AG09309 (cell line): ENCODE measurements around the gene ZFAND3.

Experiments used
- DNase-seq: peaks from one replicate; pipeline ENCODE4 v3.0.0-alpha.2; 2010; ENCODE audit warnings: low read depth
- H3K4me3 ChIP-seq: 2 replicates; pipeline ENCODE4 v1.5.1; 2011; ENCODE audit warnings: mild to moderate bottlenecking, low read depth, low read length, moderate library complexity; ENCODE audit not compliant: control insufficient read depth
- CTCF ChIP-seq: IDR thresholded peaks from 2 replicates; pipeline ENCODE4 v1.5.1; 2011; ENCODE audit warnings: mild to moderate bottlenecking, low read depth, low read length, inconsistent platforms; ENCODE audit not compliant: insufficient read depth, control insufficient read depth; ENCODE audit errors: missing control alignments

Gene ZFAND3

GRCh38 chr6:37798436-37799262, 20.9 kb upstream of the ZFAND3 start:
- DNase-seq: no peak
- no peak for TF ChIP-seq CTCF
- no peak overlapping the region for H3K4me3 ChIP-seq

GRCh38 chr6:37799263-37799644, 20.3 kb upstream of the ZFAND3 start:
- no peak overlapping the region for H3K4me3 ChIP-seq
- DNase-seq: no peak
- TF ChIP-seq CTCF: no peak

- TF ChIP-seq CTCF: no peak
- no peak overlapping the region for H3K4me3 ChIP-seq
- DNase-seq: no peak
These were observed 18.6 kb upstream of the ZFAND3 start for GRCh38 chr6:37800703-37801604.

- DNase-seq: no peak
- TF ChIP-seq CTCF: no peak
- H3K4me3 ChIP-seq: no peak overlapping the region
These were observed 18.0 kb upstream of the ZFAND3 start for GRCh38 chr6:37801605-37801940.

- no peak for TF ChIP-seq CTCF
These were observed 16.7 kb upstream of the ZFAND3 start for GRCh38 chr6:37802810-37803209.

GRCh38 chr6:37804586-37804985, 14.9 kb upstream of the ZFAND3 start:
- H3K4me3 ChIP-seq: no peak overlapping the region
- no peak for TF ChIP-seq CTCF
- no peak for DNase-seq

More at GRCh38 chr6:37802810-37803209, 16.7 kb upstream of the ZFAND3 start:
- H3K4me3 ChIP-seq: no peak overlapping the region
- no peak for DNase-seq
